HL-60 (cell line): ENCODE results near the gene SPATA24.

ENCODE experiments used
- DNase-seq, 2 experiments: peaks; one replicate each; pipeline ENCODE4 v3.0.0-alpha.2; 2010 to 2020; ENCODE audit warnings: low read depth in 1 of 2, low spot score in 1 of 2
- H3K27ac ChIP-seq: fragments of 250-450 bp; sonication (Bioruptor Pico); replicated peaks from 2 replicates; pipeline ENCODE4 v1.5.1; 2020; ENCODE audit warnings: mild to moderate bottlenecking, moderate library complexity
- H3K27me3 ChIP-seq: fragments of 250-450 bp; sonication (Bioruptor Pico); 2 replicates; pipeline ENCODE4 v1.5.1; 2021; ENCODE audit warnings: mild to moderate bottlenecking, moderate library complexity; ENCODE audit not compliant: insufficient read depth, poor library complexity, severe bottlenecking
- H3K4me3 ChIP-seq: replicated peaks from 2 replicates; pipeline ENCODE4 v1.5.1; 2011; ENCODE audit warnings: mild to moderate bottlenecking, control low read depth, low read length; ENCODE audit not compliant: insufficient read depth
- GABPA ChIP-seq: IDR thresholded peaks from 2 replicates; pipeline ENCODE4 v1.6.1; 2012; ENCODE audit warnings: low read depth
- POLR2AphosphoS5 ChIP-seq: IDR thresholded peaks from 2 replicates; pipeline ENCODE4 v1.6.1; 2012; ENCODE audit warnings: low read depth
- SPI1 ChIP-seq: IDR thresholded peaks from 2 replicates; pipeline ENCODE4 v1.6.1; 2012; ENCODE audit warnings: low read depth, mild to moderate bottlenecking, borderline replicate concordance
- TF ChIP-seq, protein P1 (sequence below): IDR thresholded peaks from one replicate; pipeline ENCODE4 v1.5.1; 2011; ENCODE audit warnings: low read length, control low read depth, inconsistent platforms; ENCODE audit not compliant: insufficient read depth
- TF ChIP-seq, protein P2 (sequence below): IDR thresholded peaks from 2 replicates; pipeline ENCODE4 v1.6.1; 2012; ENCODE audit warnings: low read depth; ENCODE audit not compliant: insufficient replicate concordance

Gene SPATA24

GRCh38 chr5:139382807-139383206, 21.1 kb downstream of the SPATA24 start:
- H3K27ac ChIP-seq = no peak overlapping the region
- DNase-seq = no peak
- no peak overlapping the region for H3K4me3 ChIP-seq
- no peaks in the 10 kb centered on the region for H3K27me3 ChIP-seq
- TF ChIP-seq POLR2AphosphoS5 = no peak
- no peak for TF ChIP-seq SPI1
- TF ChIP-seq, protein P1, sequence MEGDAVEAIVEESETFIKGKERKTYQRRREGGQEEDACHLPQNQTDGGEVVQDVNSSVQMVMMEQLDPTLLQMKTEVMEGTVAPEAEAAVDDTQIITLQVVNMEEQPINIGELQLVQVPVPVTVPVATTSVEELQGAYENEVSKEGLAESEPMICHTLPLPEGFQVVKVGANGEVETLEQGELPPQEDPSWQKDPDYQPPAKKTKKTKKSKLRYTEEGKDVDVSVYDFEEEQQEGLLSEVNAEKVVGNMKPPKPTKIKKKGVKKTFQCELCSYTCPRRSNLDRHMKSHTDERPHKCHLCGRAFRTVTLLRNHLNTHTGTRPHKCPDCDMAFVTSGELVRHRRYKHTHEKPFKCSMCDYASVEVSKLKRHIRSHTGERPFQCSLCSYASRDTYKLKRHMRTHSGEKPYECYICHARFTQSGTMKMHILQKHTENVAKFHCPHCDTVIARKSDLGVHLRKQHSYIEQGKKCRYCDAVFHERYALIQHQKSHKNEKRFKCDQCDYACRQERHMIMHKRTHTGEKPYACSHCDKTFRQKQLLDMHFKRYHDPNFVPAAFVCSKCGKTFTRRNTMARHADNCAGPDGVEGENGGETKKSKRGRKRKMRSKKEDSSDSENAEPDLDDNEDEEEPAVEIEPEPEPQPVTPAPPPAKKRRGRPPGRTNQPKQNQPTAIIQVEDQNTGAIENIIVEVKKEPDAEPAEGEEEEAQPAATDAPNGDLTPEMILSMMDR = no peak
- TF ChIP-seq, protein P2, sequence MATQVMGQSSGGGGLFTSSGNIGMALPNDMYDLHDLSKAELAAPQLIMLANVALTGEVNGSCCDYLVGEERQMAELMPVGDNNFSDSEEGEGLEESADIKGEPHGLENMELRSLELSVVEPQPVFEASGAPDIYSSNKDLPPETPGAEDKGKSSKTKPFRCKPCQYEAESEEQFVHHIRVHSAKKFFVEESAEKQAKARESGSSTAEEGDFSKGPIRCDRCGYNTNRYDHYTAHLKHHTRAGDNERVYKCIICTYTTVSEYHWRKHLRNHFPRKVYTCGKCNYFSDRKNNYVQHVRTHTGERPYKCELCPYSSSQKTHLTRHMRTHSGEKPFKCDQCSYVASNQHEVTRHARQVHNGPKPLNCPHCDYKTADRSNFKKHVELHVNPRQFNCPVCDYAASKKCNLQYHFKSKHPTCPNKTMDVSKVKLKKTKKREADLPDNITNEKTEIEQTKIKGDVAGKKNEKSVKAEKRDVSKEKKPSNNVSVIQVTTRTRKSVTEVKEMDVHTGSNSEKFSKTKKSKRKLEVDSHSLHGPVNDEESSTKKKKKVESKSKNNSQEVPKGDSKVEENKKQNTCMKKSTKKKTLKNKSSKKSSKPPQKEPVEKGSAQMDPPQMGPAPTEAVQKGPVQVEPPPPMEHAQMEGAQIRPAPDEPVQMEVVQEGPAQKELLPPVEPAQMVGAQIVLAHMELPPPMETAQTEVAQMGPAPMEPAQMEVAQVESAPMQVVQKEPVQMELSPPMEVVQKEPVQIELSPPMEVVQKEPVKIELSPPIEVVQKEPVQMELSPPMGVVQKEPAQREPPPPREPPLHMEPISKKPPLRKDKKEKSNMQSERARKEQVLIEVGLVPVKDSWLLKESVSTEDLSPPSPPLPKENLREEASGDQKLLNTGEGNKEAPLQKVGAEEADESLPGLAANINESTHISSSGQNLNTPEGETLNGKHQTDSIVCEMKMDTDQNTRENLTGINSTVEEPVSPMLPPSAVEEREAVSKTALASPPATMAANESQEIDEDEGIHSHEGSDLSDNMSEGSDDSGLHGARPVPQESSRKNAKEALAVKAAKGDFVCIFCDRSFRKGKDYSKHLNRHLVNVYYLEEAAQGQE = no peak
- no peak for TF ChIP-seq GABPA

DNA sequence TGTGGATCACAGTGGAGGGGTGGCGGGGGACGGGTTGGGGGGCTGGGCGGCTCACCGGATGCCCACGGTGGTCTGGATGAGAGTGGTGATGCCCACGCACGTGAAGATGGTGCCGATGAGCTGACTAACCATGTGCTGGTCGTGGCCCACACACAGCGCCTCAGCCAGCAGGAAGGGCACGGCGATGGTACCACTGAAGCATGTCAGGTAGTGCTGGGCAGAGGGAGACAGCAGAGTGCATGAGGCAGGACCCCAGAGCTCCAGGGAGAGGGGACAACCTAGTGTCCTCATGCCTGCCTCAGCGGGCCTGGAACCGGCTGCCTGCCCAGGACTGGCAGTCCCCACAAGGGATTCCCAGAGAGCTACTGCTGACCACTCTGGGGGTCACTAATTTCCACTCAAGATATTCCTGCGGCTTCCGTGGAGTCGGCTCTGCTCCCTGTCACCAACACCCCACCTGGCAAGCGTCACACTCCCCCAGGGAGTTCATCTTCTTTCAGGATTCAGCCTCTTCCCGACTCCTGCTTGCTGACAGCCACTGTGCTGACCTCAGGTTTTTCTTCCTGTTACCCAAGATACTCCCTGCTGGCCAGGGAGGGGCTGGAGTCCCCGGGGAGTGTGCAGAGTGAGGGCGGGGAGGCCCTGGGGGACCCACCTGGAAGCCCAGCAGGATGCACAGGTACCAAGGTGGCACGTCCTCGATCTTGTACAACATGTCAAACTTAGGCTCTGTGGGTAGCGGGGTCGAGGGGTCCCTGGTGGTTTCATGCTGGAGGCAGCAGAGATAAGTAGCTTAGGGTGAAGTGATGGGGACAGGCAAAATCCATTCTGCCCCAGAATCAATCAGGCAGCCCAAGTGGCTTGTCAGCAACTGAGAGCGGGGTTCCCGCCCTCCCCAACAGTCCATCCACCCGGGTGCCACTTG, 21.8 kb downstream of the SPATA24 start:
- no peak overlapping the region for H3K27ac ChIP-seq
- H3K27me3 ChIP-seq = no peaks in the 10 kb centered on the region
- TF ChIP-seq GABPA (no peak), SPI1 (no peak), POLR2AphosphoS5 (no peak)
- TF ChIP-seq, protein P2 = no peak
- TF ChIP-seq, protein P1 = no peak
- DNase-seq = no peak
- H3K4me3 ChIP-seq = no peak overlapping the region

GRCh38 chr5:139379626-139380449, 24.1 kb downstream of the SPATA24 start:
- TF ChIP-seq SPI1 (no peak), POLR2AphosphoS5 (no peak), GABPA (no peak)
- TF ChIP-seq, protein P1 = no peak
- TF ChIP-seq, protein P2 = no peak
- no peak for DNase-seq
- no peak overlapping the region for H3K27ac ChIP-seq
- no peaks in the 10 kb centered on the region for H3K27me3 ChIP-seq
- H3K4me3 ChIP-seq = no peak overlapping the region
